Left ventricle myocardium superior (tissue), 1 donor: Measurements from ENCODE around the gene HARS1. TPM values are rescaled to one million over a fixed set of nuclear protein-coding genes. Genes with fewer than 3 reads are reported as not detected.
A peak's percentile ranks its signal among the peaks of the same experiment; 100 is the strongest.
"Not testable (repeated sequence)": the region's sequence is repeated elsewhere in the genome, so short reads cannot be mapped to it uniquely, and the experiment has no call there.

Experiments
- ATAC-seq: fragments of 200-7000 bp; cut with Tn5 transposase; one replicate; pipeline ENCODE4 v1.9.1; 2020; ENCODE audit warnings: mild to moderate bottlenecking, moderate library complexity
- DNase-seq: peaks from one replicate; pipeline ENCODE4 v3.0.0-alpha.2; 2020
- intact Hi-C: fragments of 100-400 bp; cut with micrococcal nuclease; formaldehyde crosslinking; loops from one replicate; pipeline ENCODE4 v1.11.0; 2022
- total RNA-seq: library from RNA; stranded (reverse); fragmentation: NEBNext Ultra II Directional; extraction: Animal tissue kit (Norgen Biotek cat#: 25700); gene quantifications from one replicate; pipeline ENCODE4 v1.2.1, GENCODE V29; 2021
- donor health status: DM: no; HTN: yes; CAD: no; lungs with severe emphysema.

The HARS1 gene
- total RNA-seq, 1 donor from 2014 or later = 36.7 TPM

DNA sequence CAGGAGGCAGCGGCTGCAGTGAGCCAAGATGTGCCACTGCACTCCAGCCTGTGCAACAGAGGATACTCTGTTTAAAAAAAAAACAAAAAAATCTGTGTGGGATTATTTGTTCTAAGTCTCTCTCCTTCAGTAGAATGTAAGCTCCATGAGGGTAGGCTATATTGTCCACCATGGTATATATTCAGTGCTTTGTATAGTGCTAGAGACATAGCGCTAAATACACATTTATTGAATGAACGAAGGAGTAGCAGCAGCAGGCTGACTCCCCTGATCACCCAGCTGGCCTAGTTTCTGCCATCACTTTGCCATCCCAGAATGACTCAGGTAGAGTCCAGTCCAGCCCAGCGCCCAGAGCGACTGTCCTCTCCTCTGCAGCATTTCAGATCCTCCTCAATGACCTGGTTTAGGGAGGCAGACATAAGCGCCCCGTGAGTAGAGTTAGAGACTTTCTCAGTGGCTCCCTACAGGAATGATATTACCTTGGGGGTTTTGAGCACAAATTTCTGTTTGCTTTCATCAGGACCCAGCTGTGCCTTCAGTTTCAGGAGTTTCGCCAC, 716 bp downstream of the HARS1 start:
- DNase-seq = no peak
- intact Hi-C loops = no loop called here
- no peak for ATAC-seq

- intact Hi-C loops = no loop called here
- no peak for DNase-seq
- ATAC-seq = no peak
These were observed 12.2 kb downstream of the HARS1 start for GRCh38 chr5:140678993-140679392.

DNA sequence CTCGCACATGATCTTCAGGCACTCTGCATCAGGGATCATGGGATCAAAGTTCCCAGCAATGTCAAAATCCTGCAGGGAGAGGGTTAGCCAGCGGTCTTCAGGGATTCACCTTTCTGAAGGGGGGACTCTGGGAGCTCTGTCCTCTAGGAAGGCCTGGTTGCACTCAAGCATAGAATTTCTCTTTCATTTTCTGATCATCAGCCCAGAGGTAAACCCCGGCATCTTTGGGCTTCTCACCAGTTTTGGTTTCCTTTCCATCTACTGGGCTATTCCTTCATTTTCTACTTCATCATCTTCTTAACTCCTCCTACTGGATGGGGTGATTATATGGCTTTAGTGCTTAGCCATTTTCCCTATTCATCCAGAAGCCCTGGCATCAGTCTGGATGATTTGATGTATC, 13.2 kb downstream of the HARS1 start:
- ATAC-seq (no peak), DNase-seq (no peak)
- intact Hi-C loops = no loop called here

GRCh38 chr5:140674629-140675028, 16.5 kb downstream of the HARS1 start:
- DNase-seq (no peak), ATAC-seq (no peak)
- intact Hi-C loops = no loop called here

GRCh38 chr5:140674211-140674610, 17.0 kb downstream of the HARS1 start:
- ATAC-seq = no peak
- intact Hi-C loops = no loop called here

DNA sequence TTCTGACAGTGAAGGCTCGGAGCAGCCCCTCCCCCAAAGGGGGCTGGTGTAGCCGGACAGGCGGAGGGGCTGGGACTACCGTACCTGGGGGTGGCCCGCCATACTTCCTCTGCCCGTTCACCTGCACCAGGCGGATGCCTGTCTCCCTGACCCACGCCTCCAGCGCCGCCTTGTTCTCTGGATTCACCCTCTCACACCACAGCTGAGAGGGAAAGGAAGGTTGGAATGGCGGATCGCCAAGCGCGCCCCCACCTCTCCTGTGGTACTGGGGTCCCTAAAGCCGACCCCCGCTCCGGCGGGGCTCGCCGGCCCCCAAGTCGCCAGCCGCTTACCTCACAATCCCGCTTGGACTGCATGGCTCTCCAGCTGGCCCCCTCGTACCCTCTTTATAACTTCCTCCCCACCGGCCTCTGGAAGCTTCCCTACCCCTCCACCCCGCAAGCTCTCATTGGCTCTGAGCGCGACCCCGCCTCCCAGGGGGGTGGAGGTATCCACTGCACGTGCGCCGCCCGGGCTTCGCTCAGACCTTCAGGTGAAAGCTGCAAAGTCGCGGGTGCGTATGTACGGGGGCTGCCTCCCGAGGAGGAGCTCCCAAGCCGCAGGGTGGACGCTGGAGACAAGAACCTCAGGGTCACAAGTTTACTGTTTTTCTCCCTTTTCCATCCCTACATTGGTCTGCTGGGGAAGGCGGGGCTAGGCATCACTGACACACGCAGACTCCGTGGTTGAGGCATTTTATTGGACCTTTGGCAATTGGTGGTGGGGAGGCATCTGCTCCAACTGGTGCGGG, 17.8 kb downstream of the HARS1 start, which contains the start of gene DND1:
Gene DND1, minus strand, starts transcription at position 390 of the 790 bp plus-strand sequence. Its CDS starts 34 bp downstream, at position 356.
- DNase-seq (no peak), ATAC-seq (peak; percentile 16)
- intact Hi-C loops = no loop called here

More at GRCh38 chr5:140674211-140674610, 17.0 kb downstream of the HARS1 start:
- no peak for DNase-seq

- DNase-seq (peak; percentile 42), ATAC-seq (peak; percentile 26)
- intact Hi-C loops = no loop called here
These were observed 18.5 kb downstream of the HARS1 start for GRCh38 chr5:140672455-140673186.

GRCh38 chr5:140671472-140672125, 19.6 kb downstream of the HARS1 start:
- DNase-seq (no peak), ATAC-seq (no peak)
- intact Hi-C loops = no loop called here

GRCh38 chr5:140671035-140671434, 20.1 kb downstream of the HARS1 start:
- ATAC-seq, intact Hi-C loops: not testable (repeated sequence)

GRCh38 chr5:140664359-140665119, 26.6 kb downstream of the HARS1 start, which contains the start of gene WDR55:
WDR55 (plus strand) TSS chr5:140664904; CDS start chr5:140664913, 9 bp downstream.
- intact Hi-C loops = no loop called here
- DNase-seq = peak; percentile 98
- ATAC-seq = peak; percentile 99

More at GRCh38 chr5:140671035-140671434, 20.1 kb downstream of the HARS1 start:
- not testable (repeated sequence) for DNase-seq

GRCh38 chr5:140664030-140664358, 27.2 kb downstream of the HARS1 start:
- ATAC-seq = peak; percentile 15
- intact Hi-C loops = no loop called here

DNA sequence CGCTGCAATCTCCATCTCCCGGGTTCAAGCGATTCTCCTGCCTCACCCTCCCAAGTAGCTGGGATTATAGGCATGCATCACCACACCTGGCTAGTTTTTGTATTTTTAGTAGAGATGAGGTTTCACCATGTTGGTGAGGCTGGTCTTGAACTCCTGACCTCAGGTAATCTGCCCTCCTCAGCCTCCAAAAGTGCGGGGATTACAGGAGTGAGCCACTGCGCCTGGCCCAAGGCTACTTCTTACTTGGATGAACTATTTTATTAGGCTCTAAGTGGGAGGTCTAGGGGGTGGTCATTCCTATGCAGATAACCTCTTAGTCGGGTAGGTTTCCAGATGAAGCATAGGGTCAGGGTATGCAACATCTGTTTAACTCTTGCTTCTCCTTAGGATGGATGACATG, 30.8 kb downstream of the HARS1 start:
- intact Hi-C loops = not testable (repeated sequence)

More at GRCh38 chr5:140664030-140664358, 27.2 kb downstream of the HARS1 start:
- no peak for DNase-seq

GRCh38 chr5:140658870-140659269, 32.3 kb downstream of the HARS1 start:
- DNase-seq = no peak
- no peak for ATAC-seq
- intact Hi-C loops = no loop called here

More for the DNA sequence above, 30.8 kb downstream of the HARS1 start:
- DNase-seq, ATAC-seq: not testable (repeated sequence)

- ATAC-seq = peak; percentile 30
- intact Hi-C loops = no loop called here
- no peak for DNase-seq
These were observed 44.1 kb downstream of the HARS1 start for GRCh38 chr5:140647042-140647419.

DNA sequence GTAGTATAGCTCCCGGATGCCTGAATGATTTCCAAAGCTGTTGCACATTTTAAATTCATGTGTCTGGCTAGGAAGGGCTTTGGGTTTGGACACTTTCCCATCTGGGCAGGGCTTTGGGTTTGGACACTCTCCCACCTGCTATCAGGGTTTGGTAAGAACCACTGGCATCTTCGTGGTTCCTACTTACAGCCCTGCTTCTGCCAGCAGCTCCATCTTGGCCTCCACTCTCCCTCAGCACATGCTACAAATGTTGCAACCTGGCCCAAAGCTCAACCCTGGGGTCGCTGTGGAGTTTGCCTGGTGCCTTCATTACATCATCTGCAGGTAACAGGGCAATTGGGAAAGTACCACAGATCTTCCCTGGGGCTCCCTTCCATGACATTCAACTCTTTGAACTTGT, 48.5 kb downstream of the HARS1 start:
- ATAC-seq (no peak), DNase-seq (no peak)
- intact Hi-C loops = no loop called here

DNA sequence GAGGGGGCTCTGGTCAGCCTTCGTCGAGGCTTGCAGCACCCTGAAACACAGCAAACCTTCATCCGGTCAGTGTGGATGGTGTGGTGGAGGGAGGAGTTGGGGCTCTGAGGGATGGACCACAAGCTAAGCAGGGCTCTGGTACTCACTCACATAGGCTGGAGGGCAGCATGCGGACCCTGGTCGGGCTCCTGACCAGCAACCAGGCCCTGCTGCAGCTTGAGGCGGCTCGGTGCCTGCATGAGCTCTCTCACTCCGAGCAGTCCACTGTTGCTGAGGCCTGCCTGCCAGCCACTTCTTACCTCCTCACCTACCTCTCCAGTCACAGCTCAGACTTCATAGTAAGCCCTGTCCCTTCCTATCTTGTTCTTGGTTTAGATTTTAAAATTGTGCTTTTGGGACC, 49.5 kb downstream of the HARS1 start:
- DNase-seq (no peak), ATAC-seq (no peak)
- intact Hi-C loops = no loop called here

GRCh38 chr5:140639148-140639981, 51.8 kb downstream of the HARS1 start, which contains the start of gene TMCO6:
TMCO6 (plus strand) TSS chr5:140639451; CDS start chr5:140639528, 77 bp downstream.
- peak; percentile 99 for DNase-seq
- peak; percentile 99 for ATAC-seq
- intact Hi-C loops = loop anchor here (10.0 kb wide), 1 partner anchor 65 kb away; no protein-coding TSS in a partner anchor

DNA sequence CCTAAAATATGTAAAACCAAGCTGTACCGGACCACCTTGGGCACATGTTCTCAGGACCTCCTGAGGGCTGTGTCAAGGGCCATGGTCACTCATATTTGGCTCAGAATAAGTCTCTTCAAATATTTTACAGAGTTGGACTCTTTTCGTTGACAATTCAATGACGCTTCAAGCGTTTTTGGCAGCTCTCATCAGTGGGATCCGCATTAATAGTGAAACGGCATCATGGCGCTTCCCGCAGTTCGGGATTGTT, 52.3 kb downstream of the HARS1 start:
- not testable (repeated sequence) for DNase-seq, ATAC-seq
- intact Hi-C loops = loop anchor here (10.0 kb wide), 1 partner anchor 64 kb away; no protein-coding TSS in a partner anchor
